HEK293 (cell line): ENCODE data around the gene CNP.

Experiments used
- CTCF ChIP-seq: fragments of 450-650 bp; formaldehyde crosslinking; IDR thresholded peaks from 2 replicates; pipeline ENCODE4 v1.5.1; 2016; ENCODE audit warnings: missing biosample characterization, missing genetic modification characterization
- ZNF239 ChIP-seq: fragments of 450-650 bp; formaldehyde crosslinking; IDR thresholded peaks from 2 replicates; pipeline ENCODE4 v1.5.1; 2016; ENCODE audit warnings: missing biosample characterization, missing genetic modification characterization
- TF ChIP-seq, protein P1 (sequence below): fragments of 450-650 bp; formaldehyde crosslinking; IDR thresholded peaks from 2 replicates; pipeline ENCODE4 v1.5.1; 2017; ENCODE audit warnings: missing biosample characterization, missing genetic modification characterization

DNA sequence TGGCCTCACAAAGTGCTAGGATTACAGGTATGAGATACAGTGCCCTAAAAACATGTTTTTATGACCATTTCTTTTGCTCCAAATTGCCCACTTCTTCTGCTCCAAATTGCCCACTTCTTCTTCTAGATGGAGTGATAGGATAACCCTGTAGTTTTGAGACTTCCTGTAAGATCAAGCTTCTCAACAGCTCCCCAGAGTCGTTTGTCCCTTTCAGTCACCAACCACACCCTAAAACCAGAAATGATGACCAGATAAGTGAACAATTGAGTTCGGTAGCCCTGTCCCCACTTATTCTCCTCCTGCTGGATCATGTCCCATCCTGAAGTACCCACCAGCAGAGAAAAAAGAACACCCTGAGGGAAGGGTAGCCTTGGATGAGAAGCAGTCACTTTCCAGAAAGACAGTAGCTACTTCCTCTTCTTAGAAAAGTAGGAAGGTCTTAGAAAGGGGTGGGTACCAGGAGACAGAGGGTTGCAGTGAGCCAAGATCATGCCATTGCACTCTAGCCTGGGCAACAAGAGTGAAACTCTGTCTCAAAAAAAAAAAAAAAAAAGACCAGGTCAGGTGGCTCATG is 33.7 kb upstream of the CNP start:
- TF ChIP-seq CTCF (tag by site-specific recombination) (no peak), ZNF239 (tag by site-specific recombination) (no peak)
- TF ChIP-seq, protein P1, sequence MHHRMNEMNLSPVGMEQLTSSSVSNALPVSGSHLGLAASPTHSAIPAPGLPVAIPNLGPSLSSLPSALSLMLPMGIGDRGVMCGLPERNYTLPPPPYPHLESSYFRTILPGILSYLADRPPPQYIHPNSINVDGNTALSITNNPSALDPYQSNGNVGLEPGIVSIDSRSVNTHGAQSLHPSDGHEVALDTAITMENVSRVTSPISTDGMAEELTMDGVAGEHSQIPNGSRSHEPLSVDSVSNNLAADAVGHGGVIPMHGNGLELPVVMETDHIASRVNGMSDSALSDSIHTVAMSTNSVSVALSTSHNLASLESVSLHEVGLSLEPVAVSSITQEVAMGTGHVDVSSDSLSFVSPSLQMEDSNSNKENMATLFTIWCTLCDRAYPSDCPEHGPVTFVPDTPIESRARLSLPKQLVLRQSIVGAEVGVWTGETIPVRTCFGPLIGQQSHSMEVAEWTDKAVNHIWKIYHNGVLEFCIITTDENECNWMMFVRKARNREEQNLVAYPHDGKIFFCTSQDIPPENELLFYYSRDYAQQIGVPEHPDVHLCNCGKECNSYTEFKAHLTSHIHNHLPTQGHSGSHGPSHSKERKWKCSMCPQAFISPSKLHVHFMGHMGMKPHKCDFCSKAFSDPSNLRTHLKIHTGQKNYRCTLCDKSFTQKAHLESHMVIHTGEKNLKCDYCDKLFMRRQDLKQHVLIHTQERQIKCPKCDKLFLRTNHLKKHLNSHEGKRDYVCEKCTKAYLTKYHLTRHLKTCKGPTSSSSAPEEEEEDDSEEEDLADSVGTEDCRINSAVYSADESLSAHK (tag by site-specific recombination), result no peak
